ENCODE measurements around the gene DNAH8.

The DNAH8 gene

DNA sequence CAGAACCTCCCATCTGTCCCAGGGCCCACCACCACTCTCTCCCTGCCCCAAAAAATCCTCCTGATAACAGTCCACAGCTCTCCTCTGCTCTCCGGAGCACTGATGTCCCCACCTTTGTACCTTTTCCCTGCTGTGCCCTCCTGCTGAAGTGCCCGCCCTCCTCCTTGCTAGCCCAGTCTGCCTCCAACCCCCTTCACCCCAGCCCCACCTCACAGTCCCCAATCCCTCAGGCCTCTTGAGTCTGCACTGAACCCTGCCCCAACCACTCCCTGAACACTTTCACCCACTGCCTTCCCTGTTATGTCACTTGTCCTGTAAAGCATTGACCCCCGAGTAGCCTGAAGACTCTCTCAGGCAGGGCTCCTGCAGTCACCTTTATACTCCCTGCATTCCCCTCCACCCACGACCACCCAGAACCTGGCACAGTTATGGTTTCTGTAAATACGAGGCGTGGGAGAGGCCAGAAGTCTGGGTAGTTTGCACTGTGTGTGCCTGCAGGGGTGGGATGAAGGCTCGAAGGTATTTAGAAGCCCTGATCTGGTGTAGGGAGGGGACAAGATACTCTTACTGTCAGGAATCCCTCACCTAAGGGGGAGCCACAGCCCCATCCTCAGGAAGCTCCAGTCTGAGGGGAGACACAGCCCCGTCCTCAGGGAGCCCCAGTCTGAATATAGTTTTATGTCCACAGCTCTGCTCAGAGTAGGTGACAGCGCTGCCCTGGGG lies 338.9 kb downstream of the DNAH8 start:
- DNase-seq (ENCODE audit: low read depth): no peak

DNA sequence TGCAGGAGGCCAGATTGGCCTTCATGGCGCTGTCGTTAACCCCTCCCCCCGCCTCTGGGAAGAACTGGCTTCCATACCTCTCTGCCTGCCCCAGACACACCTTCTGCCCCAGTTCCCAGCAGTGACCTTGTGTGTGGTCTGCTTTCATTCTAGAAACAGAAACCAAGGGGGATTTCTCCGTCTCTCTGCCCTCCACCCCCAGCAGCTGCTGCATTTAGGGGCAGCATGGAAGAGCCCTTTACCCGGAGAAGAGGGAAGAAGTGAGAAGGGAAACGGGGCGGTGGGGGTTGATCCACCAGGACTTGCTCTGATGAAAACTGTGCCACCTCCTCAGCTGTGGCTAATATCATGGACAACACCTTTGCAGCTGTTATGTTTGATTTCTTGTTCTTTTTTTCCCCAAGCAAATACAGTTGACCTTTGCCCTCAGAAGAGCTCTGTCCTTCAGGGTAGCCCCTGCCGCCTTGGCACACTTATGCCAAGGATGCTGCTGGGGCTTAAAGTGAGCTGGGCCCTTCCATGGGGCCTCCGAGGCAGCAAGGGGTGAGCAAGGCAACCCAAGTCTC lies 339.5 kb downstream of the DNAH8 start:
- DNase-seq (ENCODE audit: low read depth): no peak

DNA sequence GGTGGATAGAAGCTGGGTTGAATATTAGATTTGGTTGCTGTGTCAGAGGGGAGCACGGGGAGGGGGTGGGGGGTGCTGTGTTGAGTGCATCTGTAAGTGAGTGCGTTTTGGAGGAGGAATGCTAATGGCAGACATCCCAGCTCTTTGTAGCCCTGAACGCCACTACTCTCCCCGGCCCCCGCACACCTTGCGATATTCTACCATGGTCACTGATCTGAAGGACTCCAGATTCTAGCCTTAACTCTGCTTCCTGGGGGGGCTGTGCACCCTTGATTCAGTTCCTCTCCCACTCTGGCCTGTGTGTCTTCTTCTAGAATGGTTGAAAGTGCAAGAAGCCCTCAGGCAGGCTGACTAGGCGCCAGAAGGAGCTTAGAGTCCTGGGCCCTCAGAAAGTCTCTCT lies 340.6 kb downstream of the DNAH8 start:
- DNase-seq (ENCODE audit: low read depth): no peak

DNA sequence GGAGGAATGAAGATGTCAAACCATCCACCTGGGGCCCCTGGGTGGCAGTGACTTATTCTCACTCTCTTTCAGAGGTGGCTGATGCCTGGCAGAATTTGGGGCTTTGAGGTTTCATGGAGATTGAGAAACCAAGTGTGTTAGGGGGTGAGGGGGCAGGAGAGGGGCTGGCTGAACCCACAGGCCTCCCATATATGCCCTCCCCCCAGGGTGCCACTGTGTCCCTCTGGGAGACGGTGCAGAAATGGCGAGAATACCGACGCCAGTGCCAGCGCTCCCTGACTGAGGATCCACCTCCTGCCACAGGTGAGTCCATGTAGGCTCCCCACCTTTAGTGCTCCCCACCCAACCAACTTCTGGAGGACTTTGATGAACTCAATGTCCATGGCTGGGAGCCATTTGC lies 341.1 kb downstream of the DNAH8 start:
- DNase-seq (ENCODE audit: low read depth): no peak

DNA sequence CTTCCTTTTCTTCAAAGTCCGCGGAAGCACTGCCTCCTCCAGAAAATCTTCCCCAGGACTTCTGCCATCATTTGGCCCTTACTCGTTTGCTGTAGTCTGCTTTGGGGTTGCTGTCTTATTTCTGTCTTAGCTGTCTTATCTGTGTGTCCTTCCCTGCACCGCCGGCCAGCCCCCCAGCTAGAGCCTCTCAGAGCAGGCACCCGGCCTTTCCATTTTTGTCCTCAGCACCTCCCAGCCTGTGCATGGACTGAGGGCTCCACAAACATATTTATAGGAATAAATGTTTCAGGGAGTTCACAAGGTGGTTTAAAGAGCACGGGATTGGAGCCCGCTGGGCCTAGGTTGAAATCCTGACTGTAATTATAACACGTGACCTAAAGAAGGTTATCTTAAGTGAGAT lies 341.6 kb downstream of the DNAH8 start:
- no peak for DNase-seq (ENCODE audit: low read depth)

DNA sequence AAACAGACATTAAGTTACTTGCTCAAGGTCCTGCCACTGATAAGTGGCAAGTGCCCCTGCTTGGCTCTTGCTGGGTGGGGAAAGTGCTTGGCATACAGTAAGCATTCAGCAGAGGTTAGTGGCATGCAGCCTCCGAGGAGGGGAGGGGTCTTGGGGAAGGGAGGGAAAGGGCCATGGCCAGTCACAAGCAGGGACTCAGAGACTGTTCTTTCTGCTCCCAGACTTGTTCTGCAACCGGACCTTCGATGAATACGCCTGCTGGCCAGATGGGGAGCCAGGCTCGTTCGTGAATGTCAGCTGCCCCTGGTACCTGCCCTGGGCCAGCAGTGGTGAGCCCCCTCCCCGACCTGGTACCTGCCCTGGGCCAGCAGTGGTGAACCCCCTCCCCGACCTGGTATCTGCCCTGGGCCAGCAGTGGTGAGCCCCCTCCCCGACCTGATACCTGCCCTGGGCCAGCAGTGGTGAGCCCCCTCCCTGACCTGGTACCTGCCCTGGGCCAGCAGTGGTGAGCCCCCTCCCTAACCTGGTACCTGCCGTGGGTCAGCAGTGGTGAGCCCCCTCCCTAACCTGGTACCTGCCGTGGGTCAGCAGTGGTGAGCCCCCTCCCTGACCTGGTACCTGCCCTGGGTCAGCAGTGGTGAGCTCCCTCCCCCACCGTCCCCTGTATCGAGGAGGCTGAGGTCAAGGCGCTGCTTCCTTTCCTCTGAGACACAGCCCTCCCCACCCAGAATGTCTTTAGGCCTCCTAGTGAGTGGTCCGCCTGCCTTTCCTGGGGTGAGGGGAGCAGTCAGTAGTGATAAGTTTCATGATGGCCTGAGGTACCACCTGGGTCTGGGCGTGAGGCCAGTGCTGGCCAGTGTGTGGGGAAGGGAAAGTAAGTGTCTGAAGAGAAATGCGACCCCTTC lies 342.4 kb downstream of the DNAH8 start:
- DNase-seq (ENCODE audit: low read depth): no peak

DNA sequence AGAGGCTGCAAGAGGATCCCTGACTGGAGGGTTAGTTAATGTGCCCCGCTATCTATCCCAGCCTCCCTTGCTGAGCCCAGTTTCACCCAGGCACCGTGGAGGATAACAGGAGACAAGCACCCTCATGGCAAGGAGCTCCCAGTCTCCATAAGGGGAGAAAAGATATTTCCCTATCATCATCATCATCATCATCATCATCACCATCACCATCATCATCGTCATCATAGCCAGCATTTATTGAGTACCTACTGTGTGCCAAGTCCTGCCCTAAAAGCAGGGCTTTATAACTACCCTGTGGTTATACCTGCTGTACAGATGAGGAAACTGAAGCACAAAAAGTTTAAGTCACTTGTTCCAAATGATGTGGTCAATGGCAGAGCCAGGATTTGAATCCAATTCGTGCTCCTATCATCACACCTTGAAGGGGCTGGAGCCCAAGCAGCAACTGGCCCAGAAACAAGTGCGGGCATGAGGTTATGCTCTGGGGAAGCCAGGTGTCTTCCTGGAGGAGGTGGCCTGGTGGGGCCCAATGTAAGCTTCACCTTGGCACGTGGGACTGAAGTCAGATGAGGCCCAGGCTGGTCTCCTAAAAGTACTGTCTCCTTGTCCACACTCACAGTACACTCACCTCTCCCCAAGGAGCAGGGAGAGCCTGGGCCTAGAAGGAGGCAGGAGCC lies 343.5 kb downstream of the DNAH8 start:
- DNase-seq (ENCODE audit: low read depth): no peak

DNA sequence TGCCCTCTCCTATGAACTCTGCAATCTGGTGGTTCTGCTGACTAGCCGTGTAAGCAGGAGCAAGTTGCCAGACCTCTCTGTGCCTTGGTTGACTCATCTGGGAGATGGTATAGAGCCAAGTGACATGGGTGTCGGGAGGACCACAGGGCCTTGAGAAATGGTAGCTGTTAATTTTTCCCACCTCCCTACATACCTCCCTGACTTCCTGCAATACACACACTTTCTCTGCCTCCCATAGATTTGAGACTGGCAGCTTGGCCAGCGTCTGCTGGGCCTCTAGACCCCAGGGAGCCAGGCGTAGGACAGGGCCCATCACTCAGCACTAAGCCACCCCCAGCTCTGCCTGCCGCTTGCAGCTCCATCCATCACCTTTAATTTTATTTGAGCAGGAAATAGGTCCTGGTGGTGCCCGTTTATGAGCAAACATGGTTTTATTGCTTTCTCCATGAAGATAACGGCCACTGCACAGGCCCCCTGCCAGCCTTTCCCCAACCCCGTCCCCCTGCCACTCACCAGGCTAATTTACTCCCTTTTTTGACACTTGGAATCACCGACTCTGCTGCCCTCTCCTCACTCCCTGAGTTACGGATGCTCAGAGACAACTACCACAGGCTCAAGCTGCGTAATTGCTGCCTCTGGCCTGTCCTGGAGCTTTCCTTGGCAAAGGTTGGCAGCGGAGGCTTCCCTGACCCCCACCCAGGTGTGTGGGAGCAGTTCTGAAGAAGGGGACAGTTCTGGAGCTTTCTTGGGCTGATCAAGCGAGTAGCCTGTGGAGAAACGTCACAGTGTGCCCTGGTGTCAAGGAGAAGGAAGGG lies 344.6 kb downstream of the DNAH8 start:
- DNase-seq (ENCODE audit: low read depth): no peak

DNA sequence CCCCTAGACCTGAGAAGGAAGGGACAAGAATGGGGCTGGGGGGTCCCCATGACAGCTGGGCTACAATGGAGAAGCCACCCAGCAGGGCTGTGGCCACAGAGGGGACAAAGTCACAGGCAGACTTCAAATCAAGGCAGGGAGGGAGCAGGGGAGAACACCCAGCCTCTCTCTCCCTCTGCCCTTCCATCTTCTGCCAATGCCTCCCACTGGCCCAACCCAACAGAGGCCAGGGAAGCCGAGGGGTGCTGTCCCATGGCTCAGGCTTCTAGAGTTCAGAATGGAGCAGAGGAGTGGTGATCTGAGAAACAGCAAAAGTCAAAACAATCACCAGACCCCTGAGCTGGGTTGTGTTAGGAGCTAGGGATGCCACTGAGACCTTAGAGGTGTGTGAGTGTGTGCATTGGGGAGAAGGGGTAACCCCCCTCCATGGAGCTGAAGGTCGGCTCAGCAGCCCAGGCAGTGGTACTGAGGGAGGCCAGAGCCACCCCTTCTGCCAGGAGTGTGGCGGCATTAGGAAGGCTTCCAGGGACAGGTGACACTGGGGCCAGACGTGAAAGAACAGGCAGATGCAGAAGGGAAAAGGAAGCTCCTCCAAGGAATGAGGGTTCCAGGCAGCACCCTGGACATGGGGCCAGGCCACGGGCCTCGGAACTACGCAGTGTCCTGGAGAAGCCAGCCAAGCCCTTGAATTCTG lies 345.5 kb downstream of the DNAH8 start:
- no peak for DNase-seq (ENCODE audit: low read depth)

DNA sequence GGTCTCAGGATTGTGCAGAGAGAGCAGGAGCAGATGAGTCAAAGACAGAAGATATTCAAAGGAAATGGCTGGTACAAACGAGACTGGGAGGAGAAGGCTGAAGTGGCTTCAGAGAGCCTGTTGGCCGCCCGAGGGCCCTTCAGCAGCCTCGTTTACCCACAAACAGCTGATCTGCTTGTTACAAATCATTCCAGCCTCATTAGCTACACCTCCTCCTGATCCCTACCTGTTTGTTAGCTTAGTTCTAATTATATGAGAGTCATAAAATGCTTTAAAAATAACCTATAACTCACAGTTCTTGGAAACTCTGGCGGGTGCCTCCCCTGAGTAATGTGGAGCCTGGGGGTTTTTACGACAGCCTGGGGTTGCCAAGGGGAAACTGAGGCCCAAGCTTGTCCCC lies 346.1 kb downstream of the DNAH8 start:
- no peak for DNase-seq (ENCODE audit: low read depth)

DNA sequence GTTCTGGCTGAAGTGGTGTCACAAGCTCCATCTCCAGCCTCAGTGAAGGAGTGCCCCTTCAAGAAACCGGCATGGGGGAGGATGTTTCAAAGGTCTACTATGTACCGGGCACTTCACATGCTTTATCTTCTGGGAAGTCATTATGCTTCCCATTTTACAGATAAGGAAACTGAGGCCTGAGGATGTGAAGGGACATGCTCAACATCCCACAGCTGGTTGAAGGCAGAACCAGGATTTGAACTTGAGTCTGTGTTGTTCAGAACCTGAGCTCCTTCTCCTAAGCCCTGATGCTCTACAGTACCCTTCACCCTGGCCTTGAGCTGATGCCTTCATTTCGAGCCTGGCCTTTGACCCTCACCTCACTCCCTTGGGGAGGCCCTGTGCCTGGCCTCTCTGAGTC lies 346.5 kb downstream of the DNAH8 start:
- DNase-seq (ENCODE audit: low read depth): no peak

DNA sequence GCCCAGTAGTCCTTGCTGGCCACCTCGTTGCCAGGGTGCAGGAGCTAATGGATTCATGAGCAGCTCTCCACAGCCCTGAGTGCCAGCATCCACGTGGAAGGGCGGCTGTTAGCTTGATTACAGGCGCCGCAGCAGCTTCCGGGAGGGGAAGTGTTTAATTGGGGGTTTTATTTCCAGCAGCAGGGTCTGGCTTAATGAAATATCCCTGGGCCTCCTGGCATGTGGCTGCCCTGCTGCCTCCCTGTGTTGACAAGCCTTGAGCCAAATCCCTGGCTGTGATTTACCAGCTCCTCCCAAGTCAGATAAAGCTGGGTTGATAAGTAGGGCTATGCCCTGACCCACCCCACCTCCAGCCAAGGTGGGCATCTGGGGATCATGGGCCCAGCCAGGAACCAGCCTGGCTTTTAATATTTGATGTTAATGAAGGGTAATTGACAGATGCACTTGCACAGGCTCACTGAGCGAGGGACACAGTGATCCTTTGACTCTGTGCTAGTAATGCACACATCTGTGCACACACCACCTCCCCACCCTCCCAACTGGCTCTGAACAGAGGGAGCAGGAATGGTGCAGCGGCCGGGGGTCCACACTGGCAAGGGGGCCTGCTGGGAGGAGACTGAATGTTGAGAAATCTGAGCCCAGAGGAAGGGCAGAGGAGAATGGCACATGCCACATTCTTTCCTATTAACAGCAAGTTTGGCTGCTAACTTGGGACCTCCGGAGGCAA lies 347.1 kb downstream of the DNAH8 start:
- no peak for DNase-seq (ENCODE audit: low read depth)

DNA sequence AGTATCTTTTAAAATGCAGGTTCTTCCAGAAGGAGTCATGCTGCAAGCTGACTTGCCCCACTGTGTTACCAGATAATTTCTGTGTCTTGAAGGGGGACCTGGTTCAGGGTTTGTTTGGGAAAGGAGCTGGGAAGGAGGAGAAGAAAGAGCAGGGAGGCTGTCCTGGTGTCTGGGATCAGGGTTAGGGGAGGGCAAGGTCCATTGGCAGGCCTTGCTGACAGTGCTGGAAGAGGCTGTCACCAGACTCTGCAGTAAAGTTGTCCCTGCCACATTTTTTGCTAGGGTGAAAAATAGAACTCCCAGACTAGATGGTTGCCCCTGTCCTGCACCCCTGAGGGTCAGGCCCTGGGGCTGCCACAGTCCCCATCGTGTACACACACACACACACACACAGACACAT lies 348.4 kb downstream of the DNAH8 start:
- no peak for DNase-seq (ENCODE audit: low read depth)

DNA sequence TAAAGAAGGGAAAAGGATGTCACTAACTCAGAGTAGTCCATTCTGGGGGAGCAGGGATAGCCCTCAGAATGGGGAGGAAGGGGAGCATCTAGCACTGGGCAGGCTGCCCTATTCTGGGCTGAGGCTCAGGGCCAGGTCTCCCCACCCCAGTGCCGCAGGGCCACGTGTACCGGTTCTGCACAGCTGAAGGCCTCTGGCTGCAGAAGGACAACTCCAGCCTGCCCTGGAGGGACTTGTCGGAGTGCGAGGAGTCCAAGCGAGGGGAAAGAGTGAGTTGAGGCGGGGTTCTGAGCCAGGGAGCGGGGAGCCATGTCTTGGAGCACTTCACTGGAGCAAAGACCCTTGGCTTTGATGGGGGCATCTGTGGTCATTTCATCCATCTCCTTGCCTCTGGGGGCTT lies 350.4 kb downstream of the DNAH8 start:
- DNase-seq (ENCODE audit: low read depth): no peak

DNA sequence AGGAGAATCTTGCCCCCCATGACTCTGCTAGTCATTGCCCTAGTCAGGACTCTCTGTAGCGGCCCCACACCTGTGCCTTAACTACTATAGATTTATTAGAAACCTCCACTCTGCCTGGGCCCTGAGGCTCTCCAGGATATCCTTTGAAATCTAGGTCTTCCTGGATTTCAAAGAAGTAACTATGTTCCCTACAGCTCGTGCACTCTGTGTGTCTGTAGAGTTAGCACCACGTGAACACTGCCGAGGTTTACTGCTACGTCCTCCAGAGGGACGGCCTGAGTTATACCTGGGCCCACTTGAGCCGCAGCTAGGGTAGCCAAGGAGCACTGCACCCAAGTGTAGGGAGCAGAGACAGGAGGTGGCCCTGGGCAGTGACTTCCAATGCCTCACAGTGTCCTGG lies 353.3 kb downstream of the DNAH8 start:
- DNase-seq (ENCODE audit: low read depth): no peak

DNA sequence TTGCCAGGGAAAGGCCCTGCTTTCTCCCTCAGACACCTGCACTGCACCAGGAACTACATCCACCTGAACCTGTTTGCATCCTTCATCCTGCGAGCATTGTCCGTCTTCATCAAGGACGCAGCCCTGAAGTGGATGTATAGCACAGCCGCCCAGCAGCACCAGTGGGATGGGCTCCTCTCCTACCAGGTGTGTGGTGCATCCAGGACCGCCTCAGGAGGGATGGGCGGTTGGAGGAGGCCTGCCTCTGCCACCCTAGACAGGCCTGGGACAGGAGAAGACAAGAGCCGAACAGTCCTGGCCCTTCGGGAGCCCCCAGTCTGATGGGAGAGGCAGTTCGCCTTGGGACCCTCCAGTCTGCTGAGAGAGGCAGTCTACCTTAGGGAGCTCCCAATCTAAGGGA lies 357.7 kb downstream of the DNAH8 start:
- no peak for DNase-seq (ENCODE audit: low read depth)

DNA sequence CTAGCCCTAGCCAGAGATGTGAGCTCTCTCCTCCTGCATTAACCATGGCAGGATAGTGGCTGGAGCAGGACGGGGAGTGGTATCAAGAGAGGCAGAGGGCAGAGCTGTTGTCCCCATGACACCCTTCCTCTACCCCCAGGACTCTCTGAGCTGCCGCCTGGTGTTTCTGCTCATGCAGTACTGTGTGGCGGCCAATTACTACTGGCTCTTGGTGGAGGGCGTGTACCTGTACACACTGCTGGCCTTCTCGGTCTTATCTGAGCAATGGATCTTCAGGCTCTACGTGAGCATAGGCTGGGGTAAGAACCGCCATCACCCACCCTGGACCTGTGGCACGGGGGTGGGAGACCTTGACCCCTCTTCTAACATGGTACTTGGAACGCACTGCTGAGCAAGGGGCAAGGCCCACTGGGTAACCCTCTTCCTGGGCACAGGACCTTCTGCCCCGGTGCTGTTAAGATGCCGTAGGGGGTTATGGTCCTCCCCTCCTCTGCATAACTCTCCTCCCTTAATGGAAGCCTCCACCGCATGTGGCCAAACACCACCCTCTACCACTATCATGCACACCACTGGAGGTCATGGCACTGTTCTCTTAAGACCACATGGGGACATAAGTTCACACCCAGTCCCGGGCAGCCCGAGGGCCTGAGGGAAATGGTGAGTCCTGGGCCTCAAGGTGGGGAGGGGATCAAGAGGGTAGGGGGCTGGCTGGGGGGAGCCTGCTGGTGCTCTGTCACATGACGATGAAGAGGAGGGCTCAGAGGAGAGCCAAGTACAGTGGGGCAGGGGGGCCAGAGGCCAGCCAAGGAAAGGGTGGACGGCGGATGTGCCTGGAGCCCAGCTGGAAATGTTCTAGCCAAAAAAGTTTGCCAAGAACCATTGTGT lies 358.6 kb downstream of the DNAH8 start:
- no peak for DNase-seq (ENCODE audit: low read depth)

DNA sequence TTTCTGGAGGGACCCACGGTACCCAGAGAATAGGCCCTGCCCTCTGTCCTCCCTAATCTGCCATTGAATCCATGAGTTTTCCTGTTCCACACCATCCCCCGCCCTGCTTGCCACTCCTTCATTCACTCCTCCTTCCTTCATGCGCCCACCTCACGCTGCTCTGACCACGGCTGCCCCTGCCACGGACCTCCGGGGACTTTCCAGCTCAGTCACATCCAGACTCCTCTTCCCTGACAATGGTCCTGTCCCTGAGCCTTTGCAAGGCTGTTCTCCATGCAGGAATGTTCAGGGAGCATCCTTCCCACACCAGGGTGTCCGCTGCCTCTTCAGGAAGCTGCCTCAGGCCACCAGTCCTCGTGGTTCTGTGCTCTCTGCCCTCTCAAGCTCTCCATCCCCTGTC lies 359.4 kb downstream of the DNAH8 start:
- no peak for DNase-seq (ENCODE audit: low read depth)

DNA sequence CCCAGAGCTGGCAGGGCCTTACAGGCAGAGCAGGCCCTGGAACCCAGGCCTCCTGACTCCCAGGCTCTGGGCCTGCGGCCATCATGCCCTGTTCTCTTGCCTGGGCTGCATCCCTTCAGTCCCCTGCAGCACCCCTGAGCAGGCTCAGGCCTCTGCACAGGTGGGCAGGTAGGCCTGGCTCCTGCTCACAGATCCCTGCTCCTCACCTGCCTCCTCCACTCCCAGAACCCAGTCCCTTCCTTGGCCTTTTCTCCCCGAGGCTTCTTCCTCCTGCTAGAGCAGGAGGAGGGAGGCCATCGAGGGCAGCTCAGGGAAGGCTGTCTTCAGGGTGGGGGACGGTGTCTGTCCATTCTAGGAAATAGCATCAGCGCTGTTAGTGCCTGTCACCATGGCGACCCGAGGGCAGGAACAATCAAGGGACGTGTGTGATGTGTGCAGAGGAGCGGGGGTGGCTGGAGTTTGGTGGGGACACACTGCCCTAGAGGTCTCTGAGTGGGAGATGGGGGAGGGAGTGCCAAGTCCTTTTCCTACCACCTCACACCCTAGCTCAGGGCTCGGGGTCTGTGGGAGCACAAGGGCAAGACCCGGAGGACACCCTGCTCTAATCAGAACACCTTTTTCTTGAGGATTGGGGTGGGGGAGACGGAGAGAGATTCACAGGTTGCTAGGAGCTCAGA lies 360.0 kb downstream of the DNAH8 start:
- no peak for DNase-seq (ENCODE audit: low read depth)

Measured in activated T-cell treated with anti-CD3 and anti-CD28 coated beads for 1 hour (primary cell).